K562 (cell line): ENCODE data around the gene HBG1. TPM values are rescaled to one million over a fixed set of nuclear protein-coding genes. Genes with fewer than 3 reads are reported as not detected.
A peak's percentile ranks its signal among the peaks of the same experiment; 100 is the strongest.

Experiments used
- ATF6 ChIP-seq: sonication (generic); formaldehyde crosslinking; IDR thresholded peaks from 2 replicates; pipeline ENCODE4 v1.4.0; 2020; ENCODE audit warnings: mild to moderate bottlenecking, missing genetic modification reagents
- DACH1 ChIP-seq: fragments of 450-650 bp; IDR thresholded peaks from 2 replicates; pipeline ENCODE4 v1.6.1; 2018; ENCODE audit not compliant: partially characterized antibody
- ETV1 ChIP-seq: fragments of 450-650 bp; conservative IDR thresholded peaks from 2 replicates; pipeline ENCODE4 v1.6.1; 2016; ENCODE audit warnings: missing genetic modification characterization, control low read depth, low read depth, missing compliant biosample characterization
- HMGXB4 ChIP-seq: sonication (generic); formaldehyde crosslinking; IDR thresholded peaks from 2 replicates; pipeline ENCODE4 v1.8.1; 2023; ENCODE audit warnings: mild to moderate bottlenecking, missing genetic modification reagents
- KLF10 ChIP-seq: fragments of 250-450 bp; sonication (Bioruptor Pico); IDR thresholded peaks from 2 replicates; pipeline ENCODE4 v1.6.1; 2021; ENCODE audit warnings: matching md5 sums
- MYC ChIP-seq, 2 experiments: fragments of 250-450 bp in 1 of 2; sonication (Bioruptor Pico) in 1 of 2; IDR thresholded peaks; 2 replicates each; pipeline versions ENCODE4 v1.5.1 to v1.6.1; 2012 to 2021; ENCODE audit warnings: low read depth in 2 of 2, borderline replicate concordance in 1 of 2, improper control_type of control experiment in 1 of 2, low read length in 1 of 2, mild to moderate bottlenecking in 1 of 2, moderate library complexity in 1 of 2
- POLR2A ChIP-seq: fragments of 450-650 bp; conservative IDR thresholded peaks from 2 replicates; pipeline ENCODE4 v1.6.1; 2016
- SIRT6 ChIP-seq: IDR thresholded peaks from one replicate; pipeline ENCODE4 v1.6.1; 2012; ENCODE audit warnings: low read depth, mild to moderate bottlenecking, control low read depth, inconsistent platforms, low read length, moderate library complexity
- SUPT5H ChIP-seq: fragments of 450-650 bp; IDR thresholded peaks from 2 replicates; pipeline ENCODE4 v1.6.1; 2016
- TAL1 ChIP-seq: fragments of 450-650 bp; IDR thresholded peaks from 2 replicates; pipeline ENCODE4 v1.6.1; 2016; ENCODE audit warnings: mild to moderate bottlenecking
- TCF7 ChIP-seq: sonication (generic); IDR thresholded peaks from 2 replicates; pipeline ENCODE4 v1.6.1; 2016; ENCODE audit warnings: antibody characterized with exemption, borderline replicate concordance
- ZNF41 ChIP-seq: fragments of 250-450 bp; sonication (Bioruptor Pico); conservative IDR thresholded peaks from 2 replicates; pipeline ENCODE4 v1.4.0; 2020; ENCODE audit warnings: mild to moderate bottlenecking
- ZNF518B ChIP-seq: fragments of 250-450 bp; sonication (Bioruptor Pico); IDR thresholded peaks from 2 replicates; pipeline ENCODE4 v1.5.0; 2021; ENCODE audit warnings: mild to moderate bottlenecking, moderate library complexity
- polyA plus RNA-seq, 8 experiments: library from polyadenylated mRNA; depleted of rRNA in 4 of 8; stranded (reverse) in 5 of 8; unstranded in 3 of 8; fragments of >200 nt; fragmentation: Nextera tagmentation in 2 of 8; fragmentation: Illumina TruSeq in 1 of 8; extraction: Ambion mirVana in 2 of 8; extraction: Trizol in 1 of 8; gene quantifications; 2 replicates each; pipeline versions ENCODE4 v1.2.1 to v1.2.3, GENCODE V29; 2011 to 2014; ENCODE audit warnings: inconsistent platforms in 1 of 8, missing spikeins in 1 of 8
- total RNA-seq, 7 experiments: library from RNA; depleted of rRNA in 6 of 7; stranded (reverse); fragments of >200 nt in 6 of 7; fragmentation: Illumina TruSeq in 2 of 7; extraction: Trizol in 2 of 7; gene quantifications; 2 replicates each; pipeline versions ENCODE4 v1.2.1 to v1.2.3, GENCODE V29; 2011 to 2021; ENCODE audit warnings: low replicate concordance in 1 of 7
- TF ChIP-seq, protein P1 (sequence below), 2 experiments: fragments of 450-650 bp; conservative IDR thresholded peaks; 2 replicates each; pipeline ENCODE4 v1.6.1; 2017; ENCODE audit warnings: mild to moderate bottlenecking in 2 of 2, moderate library complexity in 2 of 2
- TF ChIP-seq, protein P2 (sequence below): fragments of 450-650 bp; IDR thresholded peaks from 2 replicates; pipeline ENCODE4 v1.7.0; 2016; ENCODE audit warnings: borderline replicate concordance
- TF ChIP-seq, protein P3 (sequence below): sonication (generic); formaldehyde crosslinking; IDR thresholded peaks from 2 replicates; pipeline ENCODE4 v1.8.0; 2022; ENCODE audit warnings: missing genetic modification reagents, mild to moderate bottlenecking, moderate library complexity, borderline replicate concordance

HBG1 gene
- total and polyA plus RNA-seq, 9 of the 15 experiments (the other 6 are each of a cell fraction or from before 2014, with no cell fraction given) = 1,066 to 16,338 (median 4,898) TPM

DNA sequence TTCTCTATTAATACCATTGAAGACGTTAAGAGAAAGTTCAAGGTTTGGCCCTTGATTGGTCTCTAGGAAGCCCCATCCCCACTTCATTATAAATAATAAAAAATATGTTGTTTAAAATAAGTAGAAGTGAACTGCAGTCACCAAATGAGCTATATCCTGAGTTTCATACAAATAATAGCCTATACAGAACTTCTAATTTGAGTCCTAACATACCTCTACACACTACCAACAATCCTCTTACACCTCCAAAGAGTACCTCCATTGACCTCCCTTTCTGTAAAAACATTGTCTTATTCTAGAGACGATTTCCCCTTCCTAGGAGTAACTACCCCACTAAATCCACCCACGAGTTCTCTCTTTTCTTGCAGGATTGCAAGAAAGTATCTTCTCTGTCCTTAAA is 8.2 kb downstream of the HBG1 start (continued):
- no peak for TF ChIP-seq ZNF518B (CRISPR knock-in tag)
- TF ChIP-seq, protein P1, sequence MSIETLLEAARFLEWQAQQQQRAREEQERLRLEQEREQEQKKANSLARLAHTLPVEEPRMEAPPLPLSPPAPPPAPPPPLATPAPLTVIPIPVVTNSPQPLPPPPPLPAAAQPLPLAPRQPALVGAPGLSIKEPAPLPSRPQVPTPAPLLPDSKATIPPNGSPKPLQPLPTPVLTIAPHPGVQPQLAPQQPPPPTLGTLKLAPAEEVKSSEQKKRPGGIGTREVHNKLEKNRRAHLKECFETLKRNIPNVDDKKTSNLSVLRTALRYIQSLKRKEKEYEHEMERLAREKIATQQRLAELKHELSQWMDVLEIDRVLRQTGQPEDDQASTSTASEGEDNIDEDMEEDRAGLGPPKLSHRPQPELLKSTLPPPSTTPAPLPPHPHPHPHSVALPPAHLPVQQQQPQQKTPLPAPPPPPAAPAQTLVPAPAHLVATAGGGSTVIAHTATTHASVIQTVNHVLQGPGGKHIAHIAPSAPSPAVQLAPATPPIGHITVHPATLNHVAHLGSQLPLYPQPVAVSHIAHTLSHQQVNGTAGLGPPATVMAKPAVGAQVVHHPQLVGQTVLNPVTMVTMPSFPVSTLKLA (conservative IDR thresholded peaks at IDR 0.05) = 0 out of 4 replicates have a peak, but pooled peaks of 1 of the 2 experiments have one; percentile 2
- no peak for TF ChIP-seq ETV1 (tag)
- TF ChIP-seq MYC (IDR thresholded peaks at IDR 0.05; ENCODE audit: low read depth, low read length) = no peak
- TF ChIP-seq MYC (CRISPR knock-in tag; IDR thresholded peaks at IDR 0.05; ENCODE audit: borderline replicate concordance, low read depth) = no peak
- TF ChIP-seq SUPT5H = 0 out of 2 replicates have a peak, but pooled peaks have one; percentile 35
- TF ChIP-seq, protein P2, sequence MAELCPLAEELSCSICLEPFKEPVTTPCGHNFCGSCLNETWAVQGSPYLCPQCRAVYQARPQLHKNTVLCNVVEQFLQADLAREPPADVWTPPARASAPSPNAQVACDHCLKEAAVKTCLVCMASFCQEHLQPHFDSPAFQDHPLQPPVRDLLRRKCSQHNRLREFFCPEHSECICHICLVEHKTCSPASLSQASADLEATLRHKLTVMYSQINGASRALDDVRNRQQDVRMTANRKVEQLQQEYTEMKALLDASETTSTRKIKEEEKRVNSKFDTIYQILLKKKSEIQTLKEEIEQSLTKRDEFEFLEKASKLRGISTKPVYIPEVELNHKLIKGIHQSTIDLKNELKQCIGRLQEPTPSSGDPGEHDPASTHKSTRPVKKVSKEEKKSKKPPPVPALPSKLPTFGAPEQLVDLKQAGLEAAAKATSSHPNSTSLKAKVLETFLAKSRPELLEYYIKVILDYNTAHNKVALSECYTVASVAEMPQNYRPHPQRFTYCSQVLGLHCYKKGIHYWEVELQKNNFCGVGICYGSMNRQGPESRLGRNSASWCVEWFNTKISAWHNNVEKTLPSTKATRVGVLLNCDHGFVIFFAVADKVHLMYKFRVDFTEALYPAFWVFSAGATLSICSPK = no peak
- TF ChIP-seq TCF7 = no peak
- no peak for TF ChIP-seq ZNF41 (CRISPR knock-in tag)
- no peak for TF ChIP-seq HMGXB4 (CRISPR knock-in tag)
- 0 out of 2 replicates have a peak, but pooled peaks have one; percentile 57 for TF ChIP-seq KLF10 (CRISPR knock-in tag)
- no peak for TF ChIP-seq TAL1
- TF ChIP-seq SIRT6 = no peak
- TF ChIP-seq POLR2A = 0 out of 2 replicates have a peak, but pooled peaks have one; percentile 2
- no peak for TF ChIP-seq ATF6 (CRISPR knock-in tag)
- TF ChIP-seq, protein P3, sequence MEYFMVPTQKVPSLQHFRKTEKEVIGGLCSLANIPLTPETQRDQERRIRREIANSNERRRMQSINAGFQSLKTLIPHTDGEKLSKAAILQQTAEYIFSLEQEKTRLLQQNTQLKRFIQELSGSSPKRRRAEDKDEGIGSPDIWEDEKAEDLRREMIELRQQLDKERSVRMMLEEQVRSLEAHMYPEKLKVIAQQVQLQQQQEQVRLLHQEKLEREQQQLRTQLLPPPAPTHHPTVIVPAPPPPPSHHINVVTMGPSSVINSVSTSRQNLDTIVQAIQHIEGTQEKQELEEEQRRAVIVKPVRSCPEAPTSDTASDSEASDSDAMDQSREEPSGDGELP (CRISPR knock-in tag) = no peak
- TF ChIP-seq DACH1 = no peak
